Mucosa of descending colon (tissue), 3 donors: Measurements from ENCODE around the gene MPRIP. TPM values are rescaled to one million over a fixed set of nuclear protein-coding genes. Genes with fewer than 3 reads are reported as not detected.

Experiments
- ATAC-seq: fragments of 200-7000 bp; cut with Tn5 transposase; one replicate; pipeline ENCODE4 v1.9.1; 2020; ENCODE audit warnings: mild to moderate bottlenecking, moderate library complexity
- DNase-seq, 3 donors: peaks; one replicate each; pipeline ENCODE4 v3.0.0-alpha.2; 2020
- H3K36me3 ChIP-seq: fragments of 200-600 bp; one replicate; pipeline ENCODE4 v1.8.0; 2021; ENCODE audit warnings: low read depth, mild to moderate bottlenecking
- H3K4me1 ChIP-seq: fragments of 200-600 bp; one replicate; pipeline ENCODE4 v1.8.0; 2021; ENCODE audit warnings: low read depth, mild to moderate bottlenecking
- H3K4me3 ChIP-seq: fragments of 200-600 bp; one replicate; pipeline ENCODE4 v1.8.0; 2021; ENCODE audit warnings: mild to moderate bottlenecking
- H3K9me3 ChIP-seq: fragments of 200-600 bp; one replicate; pipeline ENCODE4 v1.8.0; 2021; ENCODE audit warnings: mild to moderate bottlenecking
- CTCF ChIP-seq: fragments of 200-600 bp; IDR thresholded peaks from one replicate; pipeline ENCODE4 v1.8.0; 2022; ENCODE audit warnings: antibody characterized with exemption, mild to moderate bottlenecking
- intact Hi-C, 2 donors: fragments of 100-400 bp; cut with DNase I in 1 of 2; cut with micrococcal nuclease in 1 of 2; formaldehyde crosslinking; loops; one replicate each; pipeline versions ENCODE4 v1.11.0 to v1.11.1; 2022; cut with DNase I, micrococcal nuclease
- total RNA-seq, 3 donors: library from RNA; stranded (reverse); fragmentation: NEBNext Ultra II Directional in 2 of 3; extraction: Animal tissue kit (Norgen Biotek cat#: 25700) in 2 of 3; gene quantifications; one replicate each; pipeline versions ENCODE4 v1.2.1 to v1.2.4, GENCODE V29; 2021 to 2023
- donor health status: DM: no; HTN: no; CAD: no; lungs with moderate emphysema.
- donor health status: DM: no; HTN: no; CAD: no.
- donor health status: DM: no; HTN: yes; CAD: no.

The MPRIP gene
- total RNA-seq, 3 donors from 2014 or later: 150 to 249 (median 231) TPM

GRCh38 chr17:17062356-17062755, 20.1 kb downstream of the MPRIP start:
- no peaks in the 10 kb centered on the region for H3K36me3 ChIP-seq
- intact Hi-C loops: no loop called here

GRCh38 chr17:17062866-17063265, 20.6 kb downstream of the MPRIP start:
- H3K4me3 ChIP-seq: no peak overlapping the region
- ATAC-seq (peak; percentile 4), DNase-seq (peak in 1 of 3 donors; percentile 26)
- TF ChIP-seq CTCF: no peak
- no peaks in the 10 kb centered on the region for H3K9me3 ChIP-seq
- intact Hi-C loops: no loop called here
- peaks cover 21% of the 10 kb centered on the region for H3K4me1 ChIP-seq
- H3K36me3 ChIP-seq: no peaks in the 10 kb centered on the region

More at GRCh38 chr17:17062356-17062755, 20.1 kb downstream of the MPRIP start:
- no peaks in the 10 kb centered on the region for H3K9me3 ChIP-seq
- no peak overlapping the region for H3K4me3 ChIP-seq
- peaks cover 19% of the 10 kb centered on the region for H3K4me1 ChIP-seq
- no peak for TF ChIP-seq CTCF
- no peak for ATAC-seq
- DNase-seq: peak in 1 of 3 donors; percentile 12

- Histone ChIP-seq H3K36me3 (no peaks in the 10 kb centered on the region), H3K4me1 (peaks cover 25% of the 10 kb centered on the region), H3K4me3 (no peak overlapping the region), H3K9me3 (no peaks in the 10 kb centered on the region)
- no peak for TF ChIP-seq CTCF
- DNase-seq (peak in 1 of 3 donors; percentile 47), ATAC-seq (peak; percentile 21)
- intact Hi-C loops: no loop called here
Measured at GRCh38 chr17:17063546-17064122, 21.4 kb downstream of the MPRIP start.

GRCh38 chr17:17064322-17064721, 22.1 kb downstream of the MPRIP start:
- intact Hi-C loops: no loop called here
- TF ChIP-seq CTCF: no peak
- no peak for ATAC-seq
- no peak overlapping the region for H3K4me3 ChIP-seq
- H3K36me3 ChIP-seq: no peaks in the 10 kb centered on the region
- DNase-seq: peak in 1 of 3 donors; percentile 10
- H3K4me1 ChIP-seq: peaks cover 31% of the 10 kb centered on the region
- no peaks in the 10 kb centered on the region for H3K9me3 ChIP-seq

GRCh38 chr17:17066021-17066420, 23.8 kb downstream of the MPRIP start:
- ATAC-seq (no peak), DNase-seq (no peak)
- TF ChIP-seq CTCF: no peak
- Histone ChIP-seq H3K4me3 (no peak overlapping the region), H3K9me3 (no peaks in the 10 kb centered on the region), H3K4me1 (peaks cover 31% of the 10 kb centered on the region), H3K36me3 (no peaks in the 10 kb centered on the region)
- intact Hi-C loops: no loop called here

- H3K4me1 ChIP-seq: peaks cover 41% of the 10 kb centered on the region
- peak in 1 of 3 donors; percentile 6 for DNase-seq
- no peaks in the 10 kb centered on the region for H3K9me3 ChIP-seq
- peak; percentile 6 for ATAC-seq
- intact Hi-C loops: no loop called here
- no peak for TF ChIP-seq CTCF
- no peak overlapping the region for H3K4me3 ChIP-seq
- H3K36me3 ChIP-seq: no peaks in the 10 kb centered on the region
Measured at GRCh38 chr17:17067257-17067656, 25.0 kb downstream of the MPRIP start.
